ENCODE measurements around the gene CANT1.

DNA sequence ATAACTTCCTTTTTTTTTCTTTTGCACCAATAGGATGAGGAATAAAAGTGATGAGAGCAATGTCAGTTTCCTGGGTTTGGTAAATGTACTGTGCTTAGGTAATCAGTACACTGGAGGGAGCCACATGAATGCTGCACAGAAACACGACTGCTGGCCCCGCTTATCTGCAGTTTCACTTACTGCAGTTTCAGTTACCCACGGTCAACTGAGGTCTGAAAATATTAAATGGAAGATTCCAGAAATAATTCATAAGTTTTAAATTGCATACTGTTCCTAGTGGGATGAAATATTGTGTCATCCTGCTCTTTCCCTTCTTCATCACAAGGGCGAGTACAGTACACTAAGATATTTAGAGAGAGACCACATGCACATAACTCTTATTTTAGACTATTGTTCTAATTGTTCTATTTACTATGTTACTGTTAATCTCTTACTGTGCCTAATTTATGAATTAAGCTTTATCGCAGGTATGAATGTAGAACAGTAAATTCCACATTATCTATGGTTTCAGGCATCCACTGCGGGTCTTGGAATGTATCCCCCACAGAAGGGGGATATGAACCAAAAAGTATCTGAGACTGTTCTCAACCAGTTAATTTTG, 23.4 kb downstream of the CANT1 start:
- TF ChIP-seq CTCF (IDR thresholded peaks at IDR 0.05) (peak in 2 of 3 donors; percentile 39 to 40), POLR2A (IDR thresholded peaks at IDR 0.05) (no peak)

Data from ovary (tissue), 3 donors.